ENCODE results near the gene PCCA. TPM values are rescaled to one million over a fixed set of nuclear protein-coding genes. Genes with fewer than 3 reads are reported as not detected.

The PCCA gene
- total and polyA plus RNA-seq, 4 donors: 17.7 to 37.4 (median 22.6) TPM

GRCh38 chr13:100341327-100341726, 252.4 kb downstream of the PCCA start:
- no peak overlapping the region for H3K27ac ChIP-seq (ENCODE audit: low read depth in 1 of 2, low read length in 2 of 2)
- WGBS, 2 donors: 92 to 94% methylated on average over 6 of the region's 6 CpGs
- no peaks in the 10 kb centered on the region for H3K4me1 ChIP-seq (ENCODE audit: control insufficient read depth in 1 of 2, insufficient read depth in 2 of 2, low read length in 2 of 2)
- ATAC-seq (ENCODE audit: low FRiP score) (no peak), DNase-seq (no peak)
- no peaks in the 10 kb centered on the region for H3K27me3 ChIP-seq (ENCODE audit: control insufficient read depth in 1 of 2, insufficient read depth in 2 of 2, low read length in 1 of 2)
- H3K36me3 ChIP-seq (ENCODE audit: control insufficient read depth in 1 of 2, insufficient read depth in 2 of 2, low read length in 1 of 2): peaks cover 0 to 2% of the 10 kb centered on the region in 2 donors
- intact Hi-C loops (cut with DNase I): no loop called here
- no peak overlapping the region for H3K4me3 ChIP-seq (ENCODE audit: low read length in 2 of 2)
- peaks cover 3% of the 10 kb centered on the region for H3K9me3 ChIP-seq (ENCODE audit: control insufficient read depth, low read length)

GRCh38 chr13:100344544-100344943, 255.7 kb downstream of the PCCA start:
- H3K4me3 ChIP-seq (ENCODE audit: low read length in 2 of 2): no peak overlapping the region
- H3K4me1 ChIP-seq (ENCODE audit: control insufficient read depth in 1 of 2, insufficient read depth in 2 of 2, low read length in 2 of 2): no peaks in the 10 kb centered on the region
- H3K27ac ChIP-seq (ENCODE audit: low read depth in 1 of 2, low read length in 2 of 2): no peak overlapping the region
- DNase-seq (no peak), ATAC-seq (ENCODE audit: low FRiP score) (no peak)
- H3K9me3 ChIP-seq (ENCODE audit: control insufficient read depth, low read length): peaks cover 3% of the 10 kb centered on the region
- WGBS, 2 donors: 83 to 84% methylated on average over 4 of the region's 4 CpGs
- no peaks in the 10 kb centered on the region for H3K27me3 ChIP-seq (ENCODE audit: control insufficient read depth in 1 of 2, insufficient read depth in 2 of 2, low read length in 1 of 2)
- no peaks in the 10 kb centered on the region for H3K36me3 ChIP-seq (ENCODE audit: control insufficient read depth in 1 of 2, insufficient read depth in 2 of 2, low read length in 1 of 2)
- intact Hi-C loops (cut with DNase I): no loop called here

GRCh38 chr13:100347968-100348367, 259.1 kb downstream of the PCCA start:
- no peak for ATAC-seq (ENCODE audit: low FRiP score)
- intact Hi-C loops (cut with DNase I): no loop called here
- 54 to 67% methylated on average over 3 of the region's 3 CpGs for WGBS, 2 donors

GRCh38 chr13:100349594-100349993, 260.7 kb downstream of the PCCA start:
- Histone ChIP-seq H3K27ac (ENCODE audit: low read depth in 1 of 2, low read length in 2 of 2) (no peak overlapping the region), H3K4me3 (ENCODE audit: low read length in 2 of 2) (no peak overlapping the region), H3K36me3 (ENCODE audit: control insufficient read depth in 1 of 2, insufficient read depth in 2 of 2, low read length in 1 of 2) (no peaks in the 10 kb centered on the region), H3K4me1 (ENCODE audit: control insufficient read depth in 1 of 2, insufficient read depth in 2 of 2, low read length in 2 of 2) (no peaks in the 10 kb centered on the region), H3K27me3 (ENCODE audit: control insufficient read depth in 1 of 2, insufficient read depth in 2 of 2, low read length in 1 of 2) (no peaks in the 10 kb centered on the region), H3K9me3 (ENCODE audit: control insufficient read depth, low read length) (peaks cover 3% of the 10 kb centered on the region)
- no peak for ATAC-seq (ENCODE audit: low FRiP score)
- DNase-seq: no peak
- intact Hi-C loops (cut with DNase I): no loop called here
- WGBS, 2 donors: 60 to 65% methylated on average over 3 of the region's 3 CpGs

More at GRCh38 chr13:100347968-100348367, 259.1 kb downstream of the PCCA start:
- Histone ChIP-seq H3K4me3 (ENCODE audit: low read length in 2 of 2) (no peak overlapping the region), H3K4me1 (ENCODE audit: control insufficient read depth in 1 of 2, insufficient read depth in 2 of 2, low read length in 2 of 2) (no peaks in the 10 kb centered on the region), H3K27ac (ENCODE audit: low read depth in 1 of 2, low read length in 2 of 2) (no peak overlapping the region), H3K9me3 (ENCODE audit: control insufficient read depth, low read length) (peaks cover 3% of the 10 kb centered on the region), H3K27me3 (ENCODE audit: control insufficient read depth in 1 of 2, insufficient read depth in 2 of 2, low read length in 1 of 2) (no peaks in the 10 kb centered on the region), H3K36me3 (ENCODE audit: control insufficient read depth in 1 of 2, insufficient read depth in 2 of 2, low read length in 1 of 2) (no peaks in the 10 kb centered on the region)
- DNase-seq: no peak

- no peak for DNase-seq
- intact Hi-C loops (cut with DNase I): no loop called here
- no peak for ATAC-seq (ENCODE audit: low FRiP score)
These were observed 261.7 kb downstream of the PCCA start for GRCh38 chr13:100350601-100351000.

DNA sequence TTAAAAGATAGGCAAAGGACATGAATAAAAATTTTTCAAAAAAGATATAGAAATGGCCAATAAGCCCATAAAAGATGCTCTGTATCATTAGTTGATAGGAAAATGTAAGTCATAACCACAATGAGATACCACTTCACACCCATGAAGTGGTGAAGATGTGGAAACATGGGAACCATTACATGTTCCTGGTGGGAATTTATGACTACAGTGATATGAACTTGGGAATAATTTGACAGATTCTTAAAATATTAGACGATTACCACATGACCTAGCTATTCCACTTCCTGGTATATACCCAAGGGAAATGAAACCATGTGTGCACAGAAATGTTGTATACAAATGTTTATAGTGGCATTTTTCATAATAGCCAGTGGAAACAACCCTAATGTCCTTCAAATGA, 267.5 kb downstream of the PCCA start:
- intact Hi-C loops (cut with DNase I): no loop called here
- 32 to 37% methylated on average over 1 of the region's 1 CpG for whole genome bisulfite sequencing, 2 donors
- Histone ChIP-seq H3K9me3 (ENCODE audit: control insufficient read depth, low read length) (no peaks in the 10 kb centered on the region), H3K36me3 (ENCODE audit: control insufficient read depth in 1 of 2, insufficient read depth in 2 of 2, low read length in 1 of 2) (peaks cover 0 to 2% of the 10 kb centered on the region in 2 donors), H3K4me3 (ENCODE audit: low read length in 2 of 2) (no peak overlapping the region), H3K27ac (ENCODE audit: low read depth in 1 of 2, low read length in 2 of 2) (no peak overlapping the region), H3K4me1 (ENCODE audit: control insufficient read depth in 1 of 2, insufficient read depth in 2 of 2, low read length in 2 of 2) (no peaks in the 10 kb centered on the region), H3K27me3 (ENCODE audit: control insufficient read depth in 1 of 2, insufficient read depth in 2 of 2, low read length in 1 of 2) (no peaks in the 10 kb centered on the region)
- no peak for ATAC-seq (ENCODE audit: low FRiP score)
- no peak for DNase-seq

More at GRCh38 chr13:100350601-100351000, 261.7 kb downstream of the PCCA start:
- Histone ChIP-seq H3K4me1 (ENCODE audit: control insufficient read depth in 1 of 2, insufficient read depth in 2 of 2, low read length in 2 of 2) (no peaks in the 10 kb centered on the region), H3K27ac (ENCODE audit: low read depth in 1 of 2, low read length in 2 of 2) (no peak overlapping the region), H3K4me3 (ENCODE audit: low read length in 2 of 2) (no peak overlapping the region), H3K36me3 (ENCODE audit: control insufficient read depth in 1 of 2, insufficient read depth in 2 of 2, low read length in 1 of 2) (no peaks in the 10 kb centered on the region), H3K27me3 (ENCODE audit: control insufficient read depth in 1 of 2, insufficient read depth in 2 of 2, low read length in 1 of 2) (no peaks in the 10 kb centered on the region), H3K9me3 (ENCODE audit: control insufficient read depth, low read length) (peaks cover under 1% of the 10 kb centered on the region)

DNA sequence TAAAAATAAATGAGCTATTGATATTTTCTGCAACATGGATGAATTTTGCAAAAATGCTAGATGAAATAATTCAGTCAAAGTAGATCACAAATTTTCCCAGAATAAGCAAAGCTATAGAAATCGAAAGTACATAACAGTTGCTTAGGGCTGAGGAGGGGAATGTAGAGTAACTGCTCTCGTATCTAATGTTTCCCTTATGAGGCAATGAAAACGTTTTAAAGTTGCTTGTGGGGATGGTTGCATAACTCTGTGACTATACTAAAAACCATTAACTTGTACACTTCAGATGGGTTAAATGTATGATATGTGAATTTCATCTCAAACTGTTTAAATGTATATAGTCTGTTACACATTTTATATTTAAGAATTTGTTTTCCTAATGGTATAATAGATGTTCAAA, 268.0 kb downstream of the PCCA start:
- DNase-seq: no peak
- intact Hi-C loops (cut with DNase I): no loop called here
- no peak overlapping the region for H3K4me3 ChIP-seq (ENCODE audit: low read length in 2 of 2)
- no peaks in the 10 kb centered on the region for H3K27me3 ChIP-seq (ENCODE audit: control insufficient read depth in 1 of 2, insufficient read depth in 2 of 2, low read length in 1 of 2)
- no peak for ATAC-seq (ENCODE audit: low FRiP score)
- H3K9me3 ChIP-seq (ENCODE audit: control insufficient read depth, low read length): no peaks in the 10 kb centered on the region
- no peak overlapping the region for H3K27ac ChIP-seq (ENCODE audit: low read depth in 1 of 2, low read length in 2 of 2)
- peaks cover 0 to 2% of the 10 kb centered on the region in 2 donors for H3K36me3 ChIP-seq (ENCODE audit: control insufficient read depth in 1 of 2, insufficient read depth in 2 of 2, low read length in 1 of 2)
- WGBS, 2 donors: 51 to 56% methylated on average over 3 of the region's 3 CpGs
- no peaks in the 10 kb centered on the region for H3K4me1 ChIP-seq (ENCODE audit: control insufficient read depth in 1 of 2, insufficient read depth in 2 of 2, low read length in 2 of 2)

GRCh38 chr13:100357764-100358163, 268.9 kb downstream of the PCCA start:
- intact Hi-C loops (cut with DNase I): no loop called here
- DNase-seq (no peak), ATAC-seq (ENCODE audit: low FRiP score) (no peak)
- Histone ChIP-seq H3K9me3 (ENCODE audit: control insufficient read depth, low read length) (no peaks in the 10 kb centered on the region), H3K27ac (ENCODE audit: low read depth in 1 of 2, low read length in 2 of 2) (no peak overlapping the region), H3K4me1 (ENCODE audit: control insufficient read depth in 1 of 2, insufficient read depth in 2 of 2, low read length in 2 of 2) (no peaks in the 10 kb centered on the region), H3K36me3 (ENCODE audit: control insufficient read depth in 1 of 2, insufficient read depth in 2 of 2, low read length in 1 of 2) (peaks cover 0 to 2% of the 10 kb centered on the region in 2 donors), H3K27me3 (ENCODE audit: control insufficient read depth in 1 of 2, insufficient read depth in 2 of 2, low read length in 1 of 2) (no peaks in the 10 kb centered on the region), H3K4me3 (ENCODE audit: low read length in 2 of 2) (no peak overlapping the region)
- WGBS, 2 donors: 100% methylated on average over 1 of the region's 1 CpG

- DNase-seq (no peak), ATAC-seq (ENCODE audit: low FRiP score) (no peak)
- intact Hi-C loops (cut with DNase I): no loop called here
- no peaks in the 10 kb centered on the region for H3K27me3 ChIP-seq (ENCODE audit: control insufficient read depth in 1 of 2, insufficient read depth in 2 of 2, low read length in 1 of 2)
- no peaks in the 10 kb centered on the region for H3K9me3 ChIP-seq (ENCODE audit: control insufficient read depth, low read length)
- H3K36me3 ChIP-seq (ENCODE audit: control insufficient read depth in 1 of 2, insufficient read depth in 2 of 2, low read length in 1 of 2): peaks cover 0 to 2% of the 10 kb centered on the region in 2 donors
- H3K27ac ChIP-seq (ENCODE audit: low read depth in 1 of 2, low read length in 2 of 2): no peak overlapping the region
- 34 to 65% methylated on average over 2 of the region's 2 CpGs for WGBS, 2 donors
- no peak overlapping the region for H3K4me3 ChIP-seq (ENCODE audit: low read length in 2 of 2)
- H3K4me1 ChIP-seq (ENCODE audit: control insufficient read depth in 1 of 2, insufficient read depth in 2 of 2, low read length in 2 of 2): no peaks in the 10 kb centered on the region
These were observed 272.6 kb downstream of the PCCA start for GRCh38 chr13:100361504-100361903.

Measured in aorta (tissue), 5 donors.